ENCODE measurements around the gene STXBP2.

STXBP2 gene

DNA sequence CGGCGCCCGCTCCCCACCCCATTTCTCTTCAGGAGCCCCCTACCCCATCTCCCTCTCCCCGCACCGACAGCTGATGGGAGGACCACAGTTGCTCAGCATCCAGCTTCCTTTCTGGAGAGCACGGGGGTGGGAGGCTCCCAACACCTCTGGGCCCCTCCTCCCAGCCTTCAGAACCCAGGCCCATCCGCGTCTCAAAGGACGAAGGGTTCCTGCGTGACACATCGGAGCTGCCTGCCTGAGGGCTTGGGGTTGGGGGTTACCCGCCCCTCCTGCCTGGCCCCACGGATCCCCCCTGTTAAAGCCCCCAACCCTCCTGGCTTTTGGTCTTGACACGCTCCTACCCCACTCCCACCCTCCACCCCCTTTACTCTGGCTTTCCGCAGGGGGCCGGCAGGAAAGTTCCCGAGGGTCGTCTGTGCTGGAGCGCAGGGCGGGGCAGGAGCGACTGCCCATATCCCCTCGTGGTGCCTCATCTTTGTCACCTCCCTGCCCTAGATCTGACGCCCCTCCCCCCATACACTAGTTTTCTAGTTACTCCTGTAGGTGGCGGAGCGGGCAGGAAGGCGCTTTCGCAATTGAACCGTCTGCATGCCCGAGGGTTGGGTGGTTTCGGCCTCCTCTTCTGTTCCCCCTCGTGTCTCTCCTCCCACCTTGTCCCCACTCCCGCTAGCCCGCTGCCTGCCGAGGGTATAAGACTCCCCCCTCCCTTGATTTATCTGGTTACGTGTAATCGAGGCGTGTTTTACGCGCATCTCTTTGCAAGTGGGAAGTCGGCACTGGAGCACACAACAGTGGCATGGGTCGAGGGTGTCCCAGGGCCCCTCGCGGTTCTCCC, 44.6 kb downstream of the STXBP2 start:
- DNase-seq = peak; percentile 93

DNA sequence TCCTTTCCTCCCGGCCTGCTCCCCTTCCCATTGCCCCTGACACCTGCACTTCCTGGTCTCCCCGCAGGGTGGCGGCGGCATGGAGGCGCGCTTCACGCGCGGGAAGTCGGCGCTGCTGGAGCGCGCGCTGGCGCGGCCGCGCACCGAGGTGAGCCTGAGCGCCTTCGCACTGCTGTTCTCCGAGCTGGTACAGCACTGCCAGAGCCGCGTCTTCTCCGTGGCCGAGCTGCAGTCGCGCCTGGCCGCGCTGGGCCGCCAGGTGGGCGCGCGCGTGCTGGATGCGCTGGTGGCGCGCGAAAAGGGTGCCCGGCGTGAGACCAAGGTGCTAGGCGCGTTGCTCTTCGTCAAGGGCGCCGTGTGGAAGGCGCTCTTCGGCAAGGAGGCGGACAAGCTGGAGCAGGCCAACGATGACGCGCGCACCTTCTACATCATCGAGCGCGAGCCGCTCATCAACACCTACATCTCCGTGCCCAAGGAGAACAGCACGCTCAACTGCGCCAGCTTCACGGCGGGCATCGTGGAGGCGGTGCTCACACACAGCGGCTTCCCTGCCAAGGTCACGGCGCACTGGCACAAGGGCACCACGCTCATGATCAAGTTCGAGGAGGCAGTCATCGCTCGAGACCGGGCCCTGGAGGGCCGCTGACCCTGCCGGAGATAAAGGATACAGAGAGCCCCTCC, 45.4 kb downstream of the STXBP2 start:
- DNase-seq = no peak

DNA sequence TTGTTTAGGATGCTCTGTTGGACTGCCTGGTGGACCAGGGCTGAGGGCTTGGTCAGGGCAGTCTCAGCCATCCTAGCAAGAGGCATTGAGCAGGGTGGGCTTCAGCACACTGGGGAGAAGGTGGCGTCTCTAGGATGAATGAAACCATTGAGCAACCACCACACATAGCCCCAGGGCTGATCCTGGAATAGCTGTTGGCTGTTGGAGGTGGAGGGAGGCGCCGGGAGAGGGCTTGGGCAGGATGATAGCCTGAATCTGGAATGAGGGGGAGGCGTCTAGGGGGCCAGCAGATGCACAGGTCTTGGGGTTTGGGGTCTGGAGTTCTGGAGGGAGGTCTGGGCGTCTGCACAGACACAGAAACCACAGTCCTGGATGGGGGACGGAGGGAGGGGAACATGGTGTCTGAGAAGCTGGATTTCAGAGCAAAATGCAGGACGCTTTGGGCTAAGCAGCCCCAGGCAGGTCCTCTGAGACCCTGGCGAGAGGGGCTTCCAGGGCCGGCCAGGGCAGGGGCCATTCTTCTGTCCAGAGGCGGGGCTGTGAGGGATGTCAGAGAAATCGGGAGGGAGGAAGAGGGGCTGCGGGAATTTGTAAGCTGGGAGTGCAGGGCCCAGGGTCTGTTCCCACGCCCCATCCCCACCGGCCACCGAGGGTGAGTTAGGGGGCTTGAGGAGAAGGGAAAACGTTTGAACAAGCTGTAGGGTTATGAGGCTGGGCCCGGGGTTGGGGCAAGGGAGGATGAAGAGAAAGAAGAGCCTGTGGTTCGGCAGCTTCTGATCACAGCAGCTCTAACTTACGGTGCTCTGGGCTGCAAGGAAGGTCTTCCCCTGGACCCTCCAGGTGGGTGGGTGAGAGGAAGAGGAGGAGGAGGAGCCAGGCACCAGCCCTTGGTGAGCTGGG, 48.9 kb downstream of the STXBP2 start:
- DNase-seq = no peak

DNA sequence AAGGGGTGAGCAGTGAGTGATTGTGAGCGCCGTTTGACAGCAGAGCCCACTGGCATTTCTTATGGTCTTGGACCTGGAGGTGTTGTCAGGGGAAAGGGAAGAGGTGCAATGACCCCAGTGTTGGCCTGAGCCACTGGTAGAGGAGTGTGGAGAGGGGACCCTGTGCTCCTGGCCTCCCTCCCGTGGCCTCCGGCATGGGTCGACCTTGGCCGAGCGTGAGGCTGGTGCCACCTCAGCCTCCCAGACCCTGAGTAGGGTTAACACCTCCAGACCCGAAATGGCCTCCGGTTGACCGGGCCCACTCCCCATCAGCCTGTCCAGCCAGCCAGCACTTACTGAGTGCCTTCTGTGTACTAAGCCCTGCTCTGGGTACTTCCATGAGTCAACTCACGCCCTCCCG, 50.3 kb downstream of the STXBP2 start:
- DNase-seq = no peak

DNA sequence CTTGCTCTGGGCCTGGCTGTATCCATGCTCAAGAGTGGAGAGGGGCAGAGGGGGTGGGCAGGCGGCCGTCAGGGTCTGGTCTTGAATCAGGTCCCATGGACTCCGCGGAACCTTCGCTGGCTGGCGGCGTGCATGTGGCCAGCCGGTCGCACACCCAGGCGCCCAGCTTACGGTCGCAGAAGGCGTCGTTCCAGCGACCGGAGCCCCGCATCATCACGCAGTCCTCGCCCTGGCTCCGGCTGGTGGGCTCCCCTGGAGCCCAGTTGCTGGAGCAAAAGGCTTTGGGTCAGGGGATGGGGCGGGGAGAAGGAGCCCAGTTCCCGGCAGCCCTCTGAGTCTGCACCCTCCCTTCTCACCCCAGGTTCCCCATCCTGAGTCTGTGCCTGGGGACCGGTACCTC, 52.3 kb downstream of the STXBP2 start:
- no peak for DNase-seq

DNA sequence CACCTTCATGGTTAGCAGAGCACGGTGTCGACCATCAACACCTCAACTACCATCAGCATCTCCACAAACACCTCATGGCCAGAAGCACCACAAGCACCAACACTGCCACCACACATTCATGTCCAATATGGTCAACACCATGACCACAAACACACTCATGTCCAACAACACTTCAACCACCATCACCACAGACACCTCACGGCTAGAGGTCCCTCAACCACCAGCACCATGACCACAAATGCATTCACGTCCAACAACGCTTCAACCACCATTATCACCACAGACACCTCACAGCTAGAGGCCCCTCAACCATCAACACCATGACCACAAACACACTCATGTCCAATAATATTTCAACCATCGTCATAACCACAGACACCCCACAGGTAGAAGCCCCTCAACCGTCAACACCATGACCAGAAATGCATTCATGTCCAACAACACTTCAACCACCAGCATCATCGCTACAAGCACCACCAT, 53.9 kb downstream of the STXBP2 start:
- DNase-seq = no peak

DNA sequence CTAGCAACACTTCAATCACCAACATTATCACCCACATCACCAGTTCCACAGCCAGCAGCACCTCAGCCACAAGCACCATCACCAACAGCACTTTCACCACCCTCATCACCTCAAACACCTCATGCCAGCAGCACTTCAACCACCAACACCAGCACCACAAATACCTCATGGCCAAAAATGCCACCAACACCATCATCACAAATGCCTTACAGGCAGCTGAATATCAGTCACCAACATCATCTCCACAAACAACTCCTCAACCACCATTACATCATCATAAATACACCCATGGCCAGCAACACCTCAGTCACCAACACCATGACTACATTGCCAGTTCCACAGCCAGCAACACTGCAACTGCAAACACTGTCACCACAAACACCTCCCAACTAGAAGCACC, 54.6 kb downstream of the STXBP2 start:
- DNase-seq = peak; percentile 20

DNA sequence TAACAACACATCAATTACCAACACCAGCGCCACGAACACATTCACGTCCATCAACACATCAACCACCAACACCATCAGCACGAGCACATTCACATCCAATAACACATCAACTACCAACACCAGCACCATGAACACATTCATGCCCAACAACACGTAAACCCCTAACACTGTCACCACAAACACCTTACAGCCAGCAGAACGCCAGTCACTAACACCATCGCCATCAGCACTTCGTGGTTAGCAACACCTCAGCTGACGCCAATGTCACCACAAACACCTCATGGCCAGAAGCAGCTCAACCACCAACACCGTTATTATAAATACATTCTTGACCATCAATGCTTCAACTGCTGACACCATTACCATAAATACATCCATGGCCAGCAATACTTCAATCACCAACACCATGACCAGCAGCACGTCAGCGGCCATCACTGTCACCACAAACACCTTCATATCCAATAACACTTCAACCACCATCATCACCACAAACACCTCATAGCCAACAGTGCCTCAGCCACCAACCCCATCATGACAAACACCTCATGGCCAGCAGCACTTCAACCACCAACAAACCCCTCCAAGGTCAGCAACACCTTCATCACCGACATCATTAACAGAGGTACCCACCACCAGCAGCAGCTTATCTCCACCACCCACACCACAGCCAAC, 55.6 kb downstream of the STXBP2 start:
- peak; percentile 33 for DNase-seq

DNA sequence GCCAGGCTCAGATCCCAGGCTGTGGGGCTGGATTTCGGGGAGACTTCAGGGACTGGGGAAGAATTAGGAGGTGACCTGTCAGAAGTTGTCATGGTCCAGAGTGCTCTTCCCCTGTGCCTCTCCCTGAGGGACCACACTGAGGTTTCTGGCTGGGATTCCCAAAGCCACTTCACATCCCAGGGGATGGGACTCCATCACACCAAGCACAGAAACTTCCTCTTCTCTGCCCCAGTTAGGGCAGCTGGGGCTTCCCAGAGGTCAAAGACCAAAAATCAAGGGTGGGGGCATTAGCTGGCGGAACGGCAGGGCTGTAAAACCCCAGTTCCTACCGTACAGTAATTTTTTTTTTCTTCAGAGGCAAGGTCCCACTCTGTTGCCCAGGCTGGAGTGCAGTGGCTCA, 57.6 kb downstream of the STXBP2 start:
- no peak for DNase-seq
